GM19455 (cell line): ENCODE results near the gene ARAP2.

Experiments
- ATAC-seq: cut with Tn5 transposase; IDR thresholded peaks from one replicate; pipeline ENCODE4 v1.9.1; 2021; ENCODE audit not compliant: unreplicated experiment

ARAP2 gene, protein sequence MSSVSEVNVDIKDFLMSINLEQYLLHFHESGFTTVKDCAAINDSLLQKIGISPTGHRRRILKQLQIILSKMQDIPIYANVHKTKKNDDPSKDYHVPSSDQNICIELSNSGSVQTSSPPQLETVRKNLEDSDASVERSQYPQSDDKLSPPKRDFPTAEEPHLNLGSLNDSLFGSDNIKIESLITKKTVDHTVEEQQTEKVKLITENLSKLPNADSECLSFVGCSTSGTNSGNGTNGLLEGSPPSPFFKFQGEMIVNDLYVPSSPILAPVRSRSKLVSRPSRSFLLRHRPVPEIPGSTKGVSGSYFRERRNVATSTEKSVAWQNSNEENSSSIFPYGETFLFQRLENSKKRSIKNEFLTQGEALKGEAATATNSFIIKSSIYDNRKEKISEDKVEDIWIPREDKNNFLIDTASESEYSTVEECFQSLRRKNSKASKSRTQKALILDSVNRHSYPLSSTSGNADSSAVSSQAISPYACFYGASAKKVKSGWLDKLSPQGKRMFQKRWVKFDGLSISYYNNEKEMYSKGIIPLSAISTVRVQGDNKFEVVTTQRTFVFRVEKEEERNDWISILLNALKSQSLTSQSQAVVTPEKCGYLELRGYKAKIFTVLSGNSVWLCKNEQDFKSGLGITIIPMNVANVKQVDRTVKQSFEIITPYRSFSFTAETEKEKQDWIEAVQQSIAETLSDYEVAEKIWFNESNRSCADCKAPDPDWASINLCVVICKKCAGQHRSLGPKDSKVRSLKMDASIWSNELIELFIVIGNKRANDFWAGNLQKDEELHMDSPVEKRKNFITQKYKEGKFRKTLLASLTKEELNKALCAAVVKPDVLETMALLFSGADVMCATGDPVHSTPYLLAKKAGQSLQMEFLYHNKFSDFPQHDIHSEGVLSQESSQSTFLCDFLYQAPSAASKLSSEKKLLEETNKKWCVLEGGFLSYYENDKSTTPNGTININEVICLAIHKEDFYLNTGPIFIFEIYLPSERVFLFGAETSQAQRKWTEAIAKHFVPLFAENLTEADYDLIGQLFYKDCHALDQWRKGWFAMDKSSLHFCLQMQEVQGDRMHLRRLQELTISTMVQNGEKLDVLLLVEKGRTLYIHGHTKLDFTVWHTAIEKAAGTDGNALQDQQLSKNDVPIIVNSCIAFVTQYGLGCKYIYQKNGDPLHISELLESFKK (N-terminal part only)

DNA sequence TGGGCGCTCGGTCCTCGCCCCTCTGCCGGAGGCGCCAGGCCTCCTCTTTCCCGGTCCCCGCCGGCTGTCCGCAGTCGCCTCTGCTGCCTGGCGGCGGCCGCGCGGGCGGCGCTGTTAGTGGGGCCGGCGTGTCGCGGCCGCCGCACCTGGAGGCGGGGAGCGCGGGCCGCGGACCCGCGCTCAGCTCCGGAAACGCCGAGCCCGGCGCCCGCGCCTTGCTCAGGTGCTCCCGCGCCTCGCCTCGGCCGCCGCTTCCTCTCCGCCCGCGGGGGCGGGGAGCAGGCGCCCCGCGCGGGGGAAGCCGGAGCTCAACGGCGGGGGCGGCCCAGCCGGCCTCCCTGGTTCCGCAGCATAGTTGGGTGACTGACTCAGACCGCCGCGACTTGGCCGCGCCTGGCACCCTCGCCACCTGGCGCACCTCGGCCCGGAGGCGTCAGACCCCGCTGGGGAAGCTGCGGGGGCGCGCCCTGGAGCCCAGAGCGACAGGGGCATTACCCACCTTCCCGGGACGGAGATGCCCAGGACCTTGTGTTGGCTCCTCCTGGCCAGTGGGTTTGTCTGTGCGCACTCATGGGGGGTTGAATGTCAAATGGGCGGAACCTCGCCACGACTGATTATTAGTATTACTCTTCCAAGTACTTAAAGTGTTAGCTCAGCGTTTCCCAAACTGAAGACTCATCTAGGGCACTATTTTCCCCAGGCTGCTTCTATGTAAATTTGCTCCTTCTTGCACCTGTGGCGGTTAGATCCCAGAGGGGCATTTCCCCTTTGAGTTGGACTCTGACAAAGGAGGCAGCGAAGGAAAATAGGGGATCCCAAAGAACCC lies at the start of gene ARAP2:
Gene ARAP2 (minus strand): TSS at position 258 of the 826 bp plus-strand sequence. CDS start 15,028 bp downstream, outside the sequence.
- peak; percentile 59 for ATAC-seq

DNA sequence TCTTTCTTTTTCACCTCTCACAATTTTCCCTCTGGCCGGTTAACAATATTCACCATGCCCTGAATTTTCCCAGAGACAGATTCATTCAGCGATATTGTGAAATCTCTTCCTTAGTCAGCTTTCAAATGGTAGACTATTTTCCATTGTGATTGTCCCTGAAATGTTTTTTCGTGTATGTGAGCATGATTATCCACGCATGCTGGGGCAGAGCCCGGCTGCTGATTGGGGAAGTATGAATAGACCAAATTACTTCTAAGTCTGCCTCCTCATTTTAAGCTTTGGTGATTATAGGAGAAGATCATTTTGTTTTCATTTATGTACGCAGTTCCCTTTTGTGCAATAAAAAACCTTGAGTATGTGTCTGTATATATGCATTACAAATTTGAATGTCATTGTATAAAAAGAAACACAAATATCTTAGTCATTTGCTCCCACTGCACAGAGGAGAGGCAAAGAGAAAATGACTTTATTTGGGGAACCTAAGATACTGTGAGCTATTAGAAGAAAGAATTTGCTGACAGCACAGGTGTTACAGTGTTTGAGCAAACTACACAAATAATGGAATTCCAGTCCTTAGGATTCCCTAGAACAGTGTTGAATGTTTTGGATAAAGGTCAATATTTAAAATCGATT lies 48.4 kb upstream of the ARAP2 start:
- no peak for ATAC-seq

DNA sequence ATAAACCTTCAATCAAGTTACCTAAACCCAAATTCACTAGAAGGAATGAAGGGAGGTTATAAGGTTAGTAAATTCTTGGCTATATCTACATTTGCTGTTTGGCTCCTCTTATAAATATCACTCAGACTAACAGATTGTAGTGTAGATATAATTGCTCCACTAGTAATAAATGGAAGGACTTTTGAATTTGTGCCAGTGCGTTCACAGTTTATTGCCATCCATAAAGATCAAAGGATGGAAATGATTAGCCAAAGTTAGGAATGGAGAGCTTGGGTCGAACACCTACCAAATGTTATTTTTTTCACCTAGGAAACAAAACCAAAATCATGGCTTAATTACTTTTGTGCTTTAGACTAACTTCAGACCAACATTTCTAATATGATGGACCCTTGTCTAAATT lies 46.3 kb upstream of the ARAP2 start:
- ATAC-seq: no peak

DNA sequence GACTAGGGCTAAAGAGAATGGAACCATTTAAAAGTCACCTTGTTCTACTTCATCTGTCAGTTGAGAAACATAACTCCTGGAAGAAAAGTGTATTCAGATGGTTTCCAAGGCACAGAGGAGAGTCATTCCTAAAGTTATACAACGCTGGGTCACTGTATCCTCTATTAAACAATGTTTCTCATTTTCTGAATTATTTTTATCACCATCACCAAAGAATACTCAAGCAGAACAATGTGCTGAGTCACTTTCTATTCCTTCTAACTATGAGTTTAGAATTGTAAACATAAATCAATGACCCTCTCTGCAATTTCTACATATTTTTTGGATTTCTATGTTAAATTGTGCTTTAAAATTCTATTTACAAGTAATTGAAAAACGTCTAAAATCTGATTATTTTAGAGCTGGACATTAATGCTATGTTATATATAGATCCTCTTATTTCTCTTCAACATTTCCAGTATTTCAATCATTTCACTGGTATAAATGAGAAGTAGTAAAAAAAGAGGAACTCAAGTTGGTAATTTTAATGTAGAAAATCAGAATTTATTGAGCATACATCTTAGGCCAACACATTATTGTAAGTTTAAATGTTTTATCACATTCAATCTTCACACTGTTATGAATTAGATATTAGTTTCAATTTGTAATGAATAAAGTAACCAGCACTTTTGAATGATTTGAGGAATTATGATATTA lies 44.6 kb upstream of the ARAP2 start:
- no peak for ATAC-seq

DNA sequence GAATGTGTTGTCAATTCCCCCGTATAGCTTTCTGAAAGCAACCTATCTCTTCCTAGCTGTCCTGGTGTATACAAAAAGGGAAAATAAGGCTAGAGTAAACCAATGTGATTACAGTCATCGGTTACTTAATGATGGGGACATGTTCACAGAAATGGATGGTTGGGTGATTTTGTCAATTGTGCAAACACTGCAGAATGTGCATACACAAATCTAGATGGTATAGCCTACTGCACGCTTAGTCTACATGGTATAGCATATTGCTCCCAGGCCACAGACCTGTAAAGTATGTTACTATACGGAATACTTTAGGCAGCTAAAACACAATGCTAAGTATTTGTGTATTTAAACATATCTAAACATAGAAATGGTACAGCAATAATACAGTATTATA lies 42.2 kb upstream of the ARAP2 start:
- ATAC-seq: peak; percentile 23

DNA sequence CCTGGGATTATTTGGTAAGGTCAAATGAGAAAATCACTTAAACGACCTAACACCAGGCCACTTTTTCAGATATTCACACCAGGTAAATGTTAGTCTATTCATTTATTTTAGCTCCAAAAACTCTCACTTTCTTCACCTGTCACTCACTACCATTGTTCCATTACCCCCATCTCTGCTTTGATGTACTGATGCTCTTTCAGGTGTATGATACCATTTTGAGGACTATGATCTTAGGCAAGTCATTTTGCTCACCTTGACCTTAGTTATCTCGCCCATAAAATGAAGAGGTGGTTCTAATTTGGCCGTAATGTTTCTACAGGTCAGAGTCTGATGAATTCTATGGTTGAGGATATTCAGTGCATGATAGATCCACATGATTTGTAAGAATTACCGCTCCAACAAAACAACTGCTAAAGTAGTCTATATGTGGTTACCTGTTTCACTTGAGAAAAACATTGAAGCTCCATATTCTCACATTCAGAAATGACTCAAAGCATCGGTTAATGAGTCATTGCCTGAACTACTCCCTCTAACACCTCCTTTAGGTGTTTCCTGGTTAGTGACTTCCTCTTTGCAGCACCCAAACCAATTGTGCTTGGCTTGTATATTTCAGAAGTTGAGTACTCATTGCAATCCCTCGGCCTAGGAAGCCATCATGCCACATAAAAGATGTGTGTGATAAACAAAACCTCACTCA lies 41.6 kb upstream of the ARAP2 start:
- peak; percentile 98 for ATAC-seq

DNA sequence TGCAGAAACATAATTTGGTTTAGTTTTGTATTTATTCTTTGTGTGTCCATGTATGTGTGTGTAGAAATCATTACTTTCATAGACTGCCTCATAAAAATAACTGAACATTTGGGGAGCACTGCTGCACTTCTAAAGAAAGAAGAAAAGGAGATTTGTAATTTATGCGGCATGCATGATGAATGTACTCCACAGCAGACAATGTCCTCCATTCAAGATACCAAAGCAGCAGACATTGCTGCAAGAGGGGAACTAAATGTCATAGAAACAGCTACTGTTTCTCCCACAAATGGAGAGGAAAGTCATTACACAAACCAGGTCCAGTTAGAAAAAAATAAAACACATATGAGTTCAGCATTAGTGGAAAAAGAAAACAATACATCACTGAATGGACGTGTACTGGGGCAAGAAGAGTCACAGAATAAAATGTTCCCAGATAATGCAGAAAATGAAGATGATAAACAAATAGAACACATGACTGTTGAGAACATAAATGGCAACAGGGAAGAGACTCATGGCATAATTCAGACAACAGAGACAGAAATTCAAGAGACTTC lies 39.7 kb upstream of the ARAP2 start:
- ATAC-seq: no peak

DNA sequence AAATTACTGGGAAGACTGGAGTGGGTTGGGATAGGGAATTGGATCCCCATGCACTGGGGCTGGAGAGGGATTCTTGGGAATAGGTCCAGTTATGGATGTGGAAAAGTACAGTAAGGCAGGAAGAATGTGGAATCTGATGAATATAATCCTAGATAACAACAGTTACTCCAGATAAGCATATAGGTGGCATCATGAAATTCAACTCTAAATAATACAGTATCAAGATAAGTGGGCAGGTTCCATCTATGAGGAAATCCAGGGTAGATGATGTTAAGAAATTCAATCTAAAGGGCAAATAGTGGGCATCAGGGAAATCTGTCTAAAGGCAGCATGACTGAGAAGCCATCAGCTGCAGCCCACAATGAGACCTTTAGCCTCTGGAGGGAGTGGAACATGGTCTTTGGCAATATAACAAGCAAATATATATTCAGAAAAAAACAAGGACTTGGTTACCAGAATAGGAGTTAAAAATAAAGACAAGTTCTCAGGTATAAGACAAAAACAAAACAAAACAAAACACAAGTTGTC lies 38.3 kb upstream of the ARAP2 start:
- ATAC-seq: no peak

DNA sequence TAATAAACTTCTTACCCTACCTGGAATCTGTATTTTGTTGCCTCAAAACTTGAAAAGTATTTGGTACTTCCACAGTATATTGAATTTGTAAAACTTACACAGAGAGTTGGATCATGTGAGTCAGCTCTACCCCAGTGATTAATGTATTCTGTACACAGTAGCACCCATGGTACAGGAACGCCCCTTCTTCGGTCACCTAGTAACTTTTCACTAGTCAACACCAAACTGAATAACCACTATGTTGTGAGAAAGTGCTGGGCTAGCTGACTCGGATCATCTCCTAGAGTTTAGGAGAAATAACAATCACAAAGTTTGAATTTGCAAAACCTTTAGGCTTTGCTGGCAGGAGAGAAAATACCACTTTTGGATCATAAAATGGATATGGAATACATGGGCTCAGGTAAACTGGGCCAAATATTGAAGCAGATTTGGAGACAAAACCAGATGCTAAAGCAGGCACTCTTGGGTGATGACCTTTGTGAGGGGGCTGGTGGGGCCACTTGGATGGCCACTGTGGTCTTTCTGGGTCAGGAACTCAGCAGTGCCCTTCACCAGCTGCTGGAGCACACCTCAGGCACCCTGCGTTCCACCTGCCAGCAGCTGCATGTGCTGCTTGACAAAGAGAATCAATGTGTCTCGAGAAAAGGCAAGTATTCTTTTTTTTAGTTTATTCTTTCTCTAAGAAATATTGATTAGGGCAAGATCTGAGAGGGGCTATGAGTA lies 37.2 kb upstream of the ARAP2 start, which contains the start of gene DTHD1:
Gene DTHD1 (plus strand): TSS at position 233 of the 723 bp plus-strand sequence. CDS start 143 bp downstream, at position 376.
- no peak for ATAC-seq

DNA sequence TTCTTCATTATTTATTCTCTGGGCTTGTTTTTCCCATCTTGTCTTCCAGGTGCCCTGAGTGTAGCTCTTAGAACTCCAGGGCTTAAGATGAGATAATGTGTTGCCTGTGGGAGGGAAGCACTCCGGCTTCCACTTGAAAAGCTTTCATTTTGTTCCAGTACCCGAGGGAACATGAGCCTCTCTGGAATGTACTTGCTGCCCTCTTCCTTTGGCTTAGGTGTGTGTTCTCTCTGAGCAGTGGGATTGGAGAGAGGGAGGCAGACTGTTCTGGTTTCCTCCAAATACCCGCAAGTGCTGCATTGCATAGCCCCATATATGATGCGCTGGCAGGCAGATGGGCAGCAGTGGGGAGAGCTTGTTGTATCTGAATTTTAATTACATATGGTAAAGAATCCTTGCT lies 36.2 kb upstream of the ARAP2 start:
- no peak for ATAC-seq

DNA sequence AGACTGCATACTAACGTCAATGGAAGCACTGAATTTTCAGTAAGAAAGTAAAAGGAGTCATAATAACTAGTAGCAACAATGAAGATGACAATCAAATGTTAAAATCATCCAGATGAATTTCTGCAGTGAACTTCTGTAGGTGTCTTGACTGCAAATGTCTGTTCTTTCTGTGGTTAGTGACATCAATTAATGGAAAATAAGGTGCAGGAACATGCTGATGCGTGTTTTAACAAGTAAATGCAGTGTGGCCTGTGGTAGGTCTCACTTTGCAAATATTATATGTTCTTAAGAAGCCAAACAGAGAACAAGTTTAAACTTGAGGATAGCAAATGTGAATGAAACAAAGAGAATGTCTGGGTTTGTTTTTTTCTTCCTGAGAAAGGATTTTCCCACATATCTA lies 34.5 kb upstream of the ARAP2 start:
- ATAC-seq: no peak

DNA sequence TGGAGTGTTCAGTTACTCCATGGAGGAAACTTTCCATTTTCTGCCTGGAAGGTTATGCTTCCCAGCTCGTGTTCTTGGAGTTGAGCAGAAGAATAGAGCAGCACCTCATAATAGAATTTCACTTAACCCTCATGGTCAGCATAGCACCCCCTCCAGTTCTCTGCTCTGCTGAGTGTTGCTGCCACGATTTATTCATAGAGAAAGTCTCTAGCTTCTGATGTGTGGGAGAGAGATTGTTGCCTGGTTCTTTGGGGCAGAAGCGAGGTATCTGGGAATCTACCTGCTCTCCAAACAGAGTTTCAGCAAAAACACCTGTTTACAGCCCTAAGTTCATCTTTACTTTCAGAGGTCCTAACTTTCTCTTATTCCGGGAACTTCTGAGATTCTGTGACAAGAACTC lies 33.2 kb upstream of the ARAP2 start:
- no peak for ATAC-seq

DNA sequence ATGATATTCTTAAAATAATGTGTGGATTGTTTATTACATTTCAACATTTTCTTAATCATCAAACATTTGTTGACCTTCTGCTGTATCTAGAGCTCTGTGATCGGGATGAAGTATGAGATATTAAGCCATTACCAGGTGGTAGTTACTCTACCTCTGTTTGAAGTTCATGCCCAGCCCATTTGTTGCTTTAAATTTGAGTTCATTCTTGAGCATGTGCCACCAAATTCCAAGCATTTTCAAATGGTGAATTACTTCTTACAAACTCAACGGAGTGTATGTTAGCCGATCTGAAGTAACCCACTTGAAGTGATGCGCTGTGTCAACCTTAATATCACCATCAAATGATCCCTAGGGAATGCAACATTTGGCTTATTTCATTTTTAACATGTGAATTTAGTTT lies 29.8 kb upstream of the ARAP2 start:
- ATAC-seq: no peak

DNA sequence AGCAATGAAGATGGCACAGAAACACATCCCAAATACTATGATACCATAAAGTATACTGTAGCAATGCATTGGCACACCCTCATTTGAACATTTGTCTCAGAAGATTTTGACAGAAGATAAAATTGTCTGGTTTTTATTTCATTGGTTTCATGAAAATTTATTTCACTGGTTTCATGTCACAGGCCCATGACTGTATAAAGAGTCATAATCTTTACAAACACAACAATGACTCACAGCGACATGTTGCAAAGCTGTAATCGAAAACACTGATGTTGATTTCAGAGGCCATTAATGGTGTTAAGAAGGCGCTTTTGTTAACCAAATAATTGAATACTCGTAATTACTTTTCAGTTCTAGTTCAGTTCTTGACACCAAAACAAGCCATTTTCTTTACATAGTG lies 29.0 kb upstream of the ARAP2 start:
- ATAC-seq: no peak

DNA sequence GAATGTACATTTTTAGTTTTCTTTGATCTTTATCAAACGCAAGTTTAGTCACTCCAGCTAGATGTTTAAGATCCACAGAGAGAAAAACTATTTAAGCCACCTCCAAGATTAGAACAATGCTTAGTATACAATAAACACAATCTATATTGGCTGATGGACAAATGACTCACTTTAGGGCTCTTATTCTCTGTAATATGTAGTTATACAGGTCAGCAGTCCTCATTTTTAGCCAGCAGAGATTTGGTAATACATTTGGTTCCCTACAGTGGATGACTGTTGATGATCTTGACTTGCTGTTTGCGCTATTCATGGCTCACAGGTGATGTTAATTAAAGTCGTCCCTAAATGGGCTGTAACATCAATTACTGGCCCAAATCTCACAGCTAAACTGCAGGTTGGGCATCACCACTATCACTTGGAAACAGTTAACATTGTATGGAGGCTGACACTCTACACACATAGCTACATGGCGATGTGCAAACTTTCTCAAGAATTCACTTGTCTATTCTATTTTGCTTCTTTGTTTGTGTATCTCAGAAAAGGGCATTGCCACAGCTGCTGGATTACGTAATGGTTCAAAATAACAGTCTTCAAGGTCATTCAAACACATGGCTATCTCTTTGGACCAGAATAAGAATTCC lies 25.3 kb upstream of the ARAP2 start:
- ATAC-seq: no peak

DNA sequence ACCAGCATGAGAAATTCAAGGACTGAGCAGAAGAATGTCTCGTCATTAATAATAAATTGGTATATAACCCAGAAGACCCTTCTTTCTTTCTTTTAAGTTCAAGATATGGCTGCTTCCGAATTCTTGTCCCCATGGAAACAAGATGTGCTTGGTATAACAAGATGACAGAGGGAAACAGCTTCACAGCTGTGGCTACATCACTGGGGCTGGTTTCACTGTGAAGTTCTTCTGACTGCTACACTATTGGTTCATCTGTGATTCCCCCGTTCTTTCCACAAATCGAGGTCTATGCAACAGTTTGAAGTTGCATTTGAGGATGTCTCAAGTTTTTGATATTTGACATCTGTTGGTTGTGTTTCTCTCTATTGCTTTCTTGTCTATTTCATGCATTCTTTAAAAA lies 24.8 kb upstream of the ARAP2 start:
- no peak for ATAC-seq
